A673 (cell line): Measurements from ENCODE around the gene C13orf42.

Source experiments
- CTCF ChIP-seq: fragments of 300-800, 200-600 bp; sonication (generic); conservative IDR thresholded peaks from 2 replicates; pipeline ENCODE4 v1.5.1; 2017; ENCODE audit warnings: low read depth, mild to moderate bottlenecking, antibody characterized with exemption, low read length, moderate library complexity, mixed read lengths
- EZH2 ChIP-seq: fragments of 200-600 bp; sonication (generic); IDR thresholded peaks from 2 replicates; pipeline ENCODE4 v1.6.1; 2017; ENCODE audit warnings: borderline replicate concordance, low read depth, mild to moderate bottlenecking, mixed read lengths, antibody characterized with exemption, low read length; ENCODE audit not compliant: poor library complexity, severe bottlenecking

- no peak for TF ChIP-seq EZH2
- no peak for TF ChIP-seq CTCF
These were observed 67.8 kb downstream of the C13orf42 start for GRCh38 chr13:51043310-51043709.
